Fibroblast of skin of back (primary cell): ENCODE results near the gene HOXA5.

Source experiments
- DNase-seq: peaks from one replicate; pipeline ENCODE4 v3.0.0-alpha.2; 2013

Gene HOXA5

DNA sequence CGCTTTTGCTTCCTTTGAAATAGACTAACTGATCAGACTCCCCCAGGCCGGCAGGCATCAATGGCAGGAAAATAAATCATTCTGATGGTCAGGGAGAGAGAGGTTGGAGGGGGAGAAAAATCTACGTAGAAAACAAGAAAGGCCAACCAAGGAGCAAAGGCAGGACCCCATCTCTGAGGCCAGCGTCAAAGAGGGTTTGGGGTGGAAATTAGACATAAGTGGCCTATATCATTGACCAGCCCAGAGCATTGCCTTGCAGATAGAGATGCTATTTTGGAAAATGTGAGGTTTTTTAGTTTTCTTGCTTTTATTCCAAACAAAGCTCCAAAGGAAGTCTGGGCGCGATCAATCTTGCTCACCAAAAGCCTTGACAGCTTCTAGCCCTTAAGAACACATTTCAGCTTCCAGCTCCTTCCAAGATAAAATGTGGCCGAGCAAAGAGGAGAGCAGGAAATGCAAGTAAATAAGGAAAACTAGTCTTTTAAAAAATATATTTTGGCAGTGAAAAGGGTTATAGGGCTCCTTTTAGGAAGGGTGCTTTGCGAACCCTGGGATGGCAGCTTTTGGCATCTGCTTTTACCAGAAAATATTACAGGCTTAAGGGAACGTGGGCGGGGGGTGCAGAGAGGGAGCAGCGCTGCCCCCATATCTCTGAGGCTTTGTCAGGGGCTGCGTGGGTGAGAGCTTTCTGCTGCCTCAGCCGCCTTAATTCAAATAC, 39.0 kb downstream of the HOXA5 start:
- no peak for DNase-seq

DNA sequence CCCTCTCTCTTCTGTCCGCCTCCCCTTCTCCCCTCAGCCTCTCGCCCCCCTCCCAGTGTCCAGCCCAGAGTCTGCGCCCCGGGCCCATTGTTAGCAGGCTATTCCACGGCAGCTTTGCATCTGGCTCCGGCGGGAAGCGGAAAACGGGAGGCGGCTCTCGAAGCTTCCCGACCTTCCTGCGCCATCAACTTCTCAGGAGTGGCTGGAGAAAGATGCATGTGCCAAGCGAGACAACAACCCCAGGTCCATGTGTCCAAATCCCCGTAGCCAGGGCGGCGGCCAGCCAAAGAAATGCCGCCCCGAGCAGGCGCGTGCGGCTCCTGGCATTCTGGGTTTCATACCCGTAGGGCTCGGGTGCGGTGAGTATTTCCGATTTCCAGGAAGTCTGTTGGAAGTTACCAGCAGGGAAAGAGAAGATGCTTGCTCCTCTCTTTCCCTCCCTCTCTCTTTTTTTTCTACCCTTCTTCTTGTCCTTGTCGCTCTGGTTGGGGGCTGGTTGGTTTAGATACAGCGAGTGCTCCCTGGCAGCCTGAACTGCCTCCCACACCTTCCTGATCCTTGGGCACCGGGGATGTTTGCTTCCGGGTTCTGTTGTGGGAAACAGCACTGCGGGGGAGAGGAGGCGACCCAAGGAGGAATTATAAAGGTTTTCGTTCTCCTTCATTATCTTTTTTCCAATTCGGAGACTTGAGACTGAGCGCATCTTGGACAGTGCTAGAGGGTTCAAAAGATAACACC, 39.8 kb downstream of the HOXA5 start:
- DNase-seq = no peak

DNA sequence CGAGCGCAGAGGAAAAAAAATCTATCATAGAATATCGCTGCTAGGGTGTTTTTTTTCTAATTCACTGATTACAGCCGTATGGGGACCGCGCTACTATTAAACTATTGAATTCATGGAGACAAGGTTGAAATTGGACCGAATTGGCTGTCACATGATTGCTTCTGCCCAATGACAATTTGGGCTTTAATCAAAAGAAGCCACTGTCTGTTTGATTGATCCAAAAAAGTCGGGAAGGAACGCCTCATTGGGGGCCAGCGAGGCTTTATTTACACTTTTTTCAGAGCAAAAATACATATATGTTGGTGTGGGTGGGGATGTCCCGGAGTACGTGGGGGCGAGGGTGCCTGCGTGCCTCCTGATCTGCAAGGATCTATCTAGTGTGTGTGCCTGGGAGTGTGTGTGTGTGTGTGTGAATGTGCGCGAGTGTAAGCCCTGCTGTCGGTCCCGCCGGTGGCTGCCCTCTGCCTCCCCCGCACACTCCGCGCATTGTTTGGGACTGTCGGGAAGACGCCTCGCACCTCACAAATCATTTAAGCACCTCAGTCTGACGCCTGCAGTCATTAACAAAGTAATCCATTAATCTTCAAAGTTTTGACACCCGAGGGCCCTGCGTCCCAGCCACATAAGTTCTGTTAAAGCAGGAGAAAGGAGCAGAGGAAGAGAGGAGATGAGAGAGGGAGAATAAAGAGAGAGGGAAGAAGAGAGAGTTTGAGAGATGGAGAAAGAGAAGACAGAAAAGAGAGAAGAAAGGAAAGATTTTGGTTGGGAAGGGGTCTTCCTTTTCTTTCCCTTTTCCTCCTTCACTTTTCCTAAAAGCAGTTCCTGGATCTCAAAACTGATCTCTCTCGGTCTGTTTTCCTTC, 40.7 kb downstream of the HOXA5 start, which contains the start of gene HOXA2:
Gene HOXA2, minus strand, starts transcription at position 103 of the 862 bp plus-strand sequence. CDS start 183 bp downstream, outside the sequence.
- DNase-seq = no peak

DNA sequence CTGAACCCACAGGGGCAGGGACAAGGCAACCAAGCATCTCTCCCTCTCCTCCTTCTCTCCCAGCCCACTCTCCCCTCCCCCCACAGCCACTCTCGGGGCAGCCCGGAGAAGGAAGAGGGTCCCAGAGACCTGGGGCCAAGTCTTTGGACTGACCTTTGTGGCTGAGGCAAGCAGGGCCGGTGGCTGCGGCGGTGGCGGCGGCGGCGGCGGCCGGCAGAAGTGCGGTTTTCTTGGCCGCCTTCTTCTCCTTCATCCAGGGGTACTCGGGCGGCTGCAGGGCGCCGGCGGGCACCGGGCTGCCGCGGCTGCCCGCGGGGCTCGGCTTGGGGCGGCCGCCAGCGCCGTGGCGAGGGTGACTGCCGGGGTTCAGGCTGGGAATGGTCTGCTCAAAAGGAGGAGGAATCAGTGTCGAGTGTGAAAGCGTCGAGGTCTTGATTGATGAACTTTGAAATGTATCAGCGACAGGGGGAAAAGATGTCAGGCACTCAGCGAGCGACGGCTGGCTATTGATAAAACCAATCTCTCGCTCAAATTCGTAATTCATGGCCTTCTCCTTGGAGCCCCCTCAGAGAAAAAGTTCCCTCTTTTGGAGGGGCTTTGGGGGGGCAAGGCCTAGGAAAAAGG, 41.4 kb downstream of the HOXA5 start:
- no peak for DNase-seq

DNA sequence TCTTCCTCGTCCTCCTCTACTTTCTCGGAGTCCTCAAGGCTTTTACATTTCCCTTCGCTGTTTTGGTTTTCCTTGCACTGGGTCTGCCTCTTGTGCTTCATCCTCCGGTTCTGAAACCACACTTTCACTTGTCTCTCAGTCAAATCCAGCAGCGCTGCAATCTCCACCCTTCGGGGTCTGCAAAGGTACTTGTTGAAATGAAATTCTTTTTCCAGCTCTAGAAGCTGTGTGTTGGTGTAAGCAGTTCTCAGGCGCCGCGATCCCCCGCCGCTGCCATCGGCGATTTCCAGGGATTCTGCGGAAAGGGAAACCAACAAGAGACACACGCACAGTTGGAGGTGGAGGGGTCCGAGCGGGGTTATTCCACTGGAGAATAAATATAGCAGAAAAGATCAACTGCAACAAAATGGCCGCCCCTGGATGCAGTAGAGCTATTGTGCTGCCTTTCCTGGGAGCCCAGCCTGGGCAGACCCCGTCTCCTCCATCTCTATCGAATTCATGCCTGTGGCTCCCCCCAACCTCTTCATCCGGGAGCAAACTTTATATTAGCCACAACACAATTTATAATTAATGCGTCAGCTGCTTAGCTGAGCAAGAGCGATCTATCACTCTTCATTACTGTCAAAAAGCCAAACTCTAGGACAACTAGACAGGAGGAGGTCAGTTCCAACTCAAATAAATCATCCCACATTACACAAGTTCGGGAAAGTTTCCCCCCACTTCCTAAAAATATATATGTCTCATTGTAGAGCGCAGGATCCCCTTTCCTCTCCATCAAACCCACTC, 42.1 kb downstream of the HOXA5 start:
- DNase-seq = no peak

DNA sequence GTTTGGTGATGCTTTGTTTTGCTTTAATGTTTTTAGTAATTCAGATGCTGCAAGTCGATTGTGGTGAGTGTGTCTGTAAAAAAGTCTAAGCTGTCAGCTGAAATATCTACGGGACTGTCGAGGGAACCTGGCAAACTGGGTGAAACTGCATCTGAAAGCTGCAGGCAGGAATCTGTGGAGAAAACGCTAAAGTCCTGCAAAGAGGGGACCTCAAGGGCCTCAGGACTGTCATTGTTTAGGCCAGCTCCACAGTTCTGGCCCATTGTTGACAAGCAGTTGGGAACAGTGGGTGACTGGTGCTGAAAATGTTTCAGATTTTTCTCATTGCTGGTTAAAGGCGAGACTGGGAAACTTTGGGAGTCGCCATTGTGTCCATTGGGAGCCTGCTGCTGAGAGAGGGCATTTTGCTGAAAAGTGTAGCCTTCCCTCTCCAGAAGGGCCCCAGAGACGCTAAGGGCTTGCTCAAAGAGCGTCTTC, 42.7 kb downstream of the HOXA5 start:
- DNase-seq = no peak

DNA sequence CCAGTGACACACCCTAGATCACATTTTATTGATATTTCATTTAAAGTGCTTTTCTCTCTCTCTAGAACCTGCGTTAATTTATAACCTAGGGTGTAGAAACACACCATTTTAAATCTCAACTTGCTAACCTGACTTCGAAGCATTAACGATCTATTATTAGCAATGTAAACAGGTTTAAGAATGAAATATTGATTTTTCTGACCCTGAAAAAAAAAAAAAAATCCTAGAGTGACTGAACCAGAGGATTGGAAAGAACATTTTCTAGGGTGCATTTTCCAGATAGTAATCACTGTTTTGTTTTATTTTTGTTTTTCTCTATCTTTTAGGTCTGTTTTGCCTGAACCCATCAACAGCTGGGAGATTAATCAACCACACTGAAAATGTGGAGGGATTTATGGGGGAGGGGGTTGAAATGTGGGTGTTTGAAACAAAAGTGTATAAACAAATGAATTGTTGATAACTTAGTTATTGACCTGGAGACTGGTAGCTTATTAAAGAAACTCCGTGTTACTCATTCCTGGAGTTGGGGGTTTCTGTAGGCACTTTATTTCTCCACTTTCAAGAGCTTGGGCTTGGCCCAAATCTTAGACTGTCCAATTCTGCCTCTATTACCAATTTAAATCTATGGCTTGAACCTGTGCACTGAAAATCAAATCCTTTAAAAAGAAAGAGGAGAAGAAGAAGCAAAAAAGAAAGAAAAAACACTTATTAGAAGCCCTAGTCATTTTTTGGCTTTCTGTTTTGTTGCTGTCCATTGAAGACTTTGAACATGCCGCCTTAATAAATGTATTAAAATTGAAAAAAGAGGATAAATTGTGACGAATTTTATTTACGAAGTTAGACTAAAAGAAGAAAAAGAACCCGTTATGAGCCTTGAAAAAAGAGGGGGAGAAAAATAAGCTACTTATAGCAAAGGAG, 43.8 kb downstream of the HOXA5 start:
- no peak for DNase-seq

DNA sequence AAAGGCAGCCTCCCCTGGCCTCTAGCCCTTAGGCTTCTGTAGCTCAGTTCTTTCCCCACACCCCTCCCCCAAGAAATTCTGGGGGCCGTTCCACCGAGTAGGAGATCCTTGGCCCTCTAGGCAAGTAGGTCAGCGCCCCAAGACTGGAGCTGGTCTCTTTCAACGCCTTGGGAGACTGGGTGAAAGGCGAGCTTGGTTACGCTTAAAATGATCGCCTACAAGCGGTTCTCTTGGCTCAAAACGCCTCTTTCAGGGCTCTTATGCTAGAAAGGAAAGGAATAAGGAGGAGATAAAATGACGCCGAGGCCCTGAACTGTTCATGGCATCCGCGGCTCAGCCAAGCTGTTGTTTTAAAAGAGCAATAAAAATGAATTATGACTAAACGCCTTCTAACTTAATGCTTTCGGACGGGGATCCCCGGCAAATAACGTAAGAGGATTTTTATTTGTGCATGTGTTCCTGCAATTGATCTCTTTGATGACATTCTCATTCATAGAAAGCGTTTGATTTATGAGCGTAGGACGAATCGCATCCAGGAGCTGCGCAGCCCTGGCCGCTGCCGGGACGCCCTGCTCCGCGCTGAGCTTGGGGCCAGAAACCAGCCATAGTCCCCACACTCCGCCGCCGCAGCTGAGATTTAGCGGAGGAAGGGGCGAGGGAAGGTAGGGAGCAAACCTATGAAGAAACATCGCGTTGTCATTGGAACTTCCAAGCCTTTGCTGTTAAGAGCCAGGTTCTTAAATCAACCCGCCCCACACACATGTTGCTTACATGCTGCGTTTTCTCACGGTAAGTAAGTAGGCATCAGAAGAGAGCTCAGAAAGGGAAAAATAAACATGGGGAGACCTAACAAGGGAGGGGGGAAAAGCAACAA, 44.7 kb downstream of the HOXA5 start:
- no peak for DNase-seq

DNA sequence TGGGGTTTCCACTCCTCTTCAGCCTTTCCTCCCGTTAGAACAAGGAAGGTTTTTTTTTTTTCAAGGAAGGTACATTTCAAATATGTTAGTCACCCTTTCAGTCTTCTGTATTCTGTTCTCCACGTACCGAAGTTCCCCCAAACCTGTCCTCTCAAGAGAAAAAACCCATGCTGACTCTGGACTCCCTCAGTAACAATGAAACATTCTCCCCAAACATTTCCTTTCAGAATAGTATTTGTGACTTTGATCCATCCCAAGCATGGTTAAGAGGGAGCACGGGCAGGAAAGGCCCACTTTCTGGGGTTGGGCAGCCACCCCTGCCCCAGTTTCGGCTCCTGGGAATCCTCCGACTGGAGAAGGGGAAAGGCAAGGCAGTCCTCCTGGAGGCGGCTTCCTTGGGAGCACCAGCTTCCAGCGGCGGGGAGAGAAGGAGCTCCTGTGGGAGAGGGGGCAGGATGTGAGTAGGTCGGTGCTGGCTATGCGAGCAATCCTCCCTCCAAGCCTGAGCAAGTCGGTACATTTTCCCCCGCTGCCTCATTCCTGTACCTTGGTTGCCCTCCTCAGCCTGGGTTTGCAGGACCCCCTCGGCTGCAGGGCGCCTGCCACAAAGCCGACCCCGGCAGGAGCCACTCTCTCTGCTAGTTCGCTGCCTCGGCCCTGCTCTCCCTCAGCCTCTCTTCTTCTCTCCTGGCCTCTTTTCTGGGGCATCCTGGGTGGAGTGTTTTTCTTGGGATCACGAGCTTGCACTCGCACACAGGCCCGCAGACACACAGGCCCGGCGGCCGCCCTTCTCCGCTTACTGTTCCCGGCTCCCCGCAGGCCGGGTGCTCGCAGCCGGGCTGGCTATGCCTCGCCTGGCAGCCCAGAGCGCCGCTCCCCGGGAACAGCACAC, 45.5 kb downstream of the HOXA5 start:
- no peak for DNase-seq

DNA sequence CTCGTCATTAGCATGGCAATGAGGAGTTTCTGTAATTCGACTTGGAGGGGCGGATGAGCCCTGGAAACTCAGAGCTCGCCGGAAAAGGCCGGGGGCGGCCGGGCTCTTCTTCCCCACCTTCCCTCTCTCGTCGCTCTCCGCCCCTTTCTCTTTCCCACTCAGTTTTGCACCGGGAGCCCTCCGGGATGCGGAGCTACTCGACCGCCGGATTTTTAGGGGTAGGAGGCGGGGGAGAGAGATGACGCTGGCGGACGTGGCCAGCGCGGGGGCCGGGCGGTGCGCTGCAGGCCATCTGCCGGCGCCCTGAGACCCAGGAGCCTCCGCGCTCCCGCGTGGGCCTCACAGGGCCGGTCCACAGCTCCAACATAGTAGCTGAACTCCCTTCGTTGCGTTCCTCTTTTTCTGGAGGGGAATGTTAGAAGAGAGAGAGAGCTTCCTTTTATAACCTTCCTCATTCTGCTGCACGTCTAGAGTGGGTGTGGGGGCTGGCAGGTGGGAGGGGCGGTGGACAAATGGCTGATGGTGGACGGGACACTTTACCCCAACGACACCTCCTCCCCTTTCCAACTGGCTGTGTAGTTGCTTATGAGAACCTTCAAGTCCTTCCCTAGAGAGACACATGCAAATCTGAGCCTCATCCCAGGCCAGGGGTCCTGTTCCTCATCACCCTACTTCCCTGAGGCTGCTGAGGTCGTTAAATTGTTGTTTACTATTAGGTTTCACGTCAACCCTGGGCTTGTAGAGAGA, 46.5 kb downstream of the HOXA5 start:
- DNase-seq = no peak

DNA sequence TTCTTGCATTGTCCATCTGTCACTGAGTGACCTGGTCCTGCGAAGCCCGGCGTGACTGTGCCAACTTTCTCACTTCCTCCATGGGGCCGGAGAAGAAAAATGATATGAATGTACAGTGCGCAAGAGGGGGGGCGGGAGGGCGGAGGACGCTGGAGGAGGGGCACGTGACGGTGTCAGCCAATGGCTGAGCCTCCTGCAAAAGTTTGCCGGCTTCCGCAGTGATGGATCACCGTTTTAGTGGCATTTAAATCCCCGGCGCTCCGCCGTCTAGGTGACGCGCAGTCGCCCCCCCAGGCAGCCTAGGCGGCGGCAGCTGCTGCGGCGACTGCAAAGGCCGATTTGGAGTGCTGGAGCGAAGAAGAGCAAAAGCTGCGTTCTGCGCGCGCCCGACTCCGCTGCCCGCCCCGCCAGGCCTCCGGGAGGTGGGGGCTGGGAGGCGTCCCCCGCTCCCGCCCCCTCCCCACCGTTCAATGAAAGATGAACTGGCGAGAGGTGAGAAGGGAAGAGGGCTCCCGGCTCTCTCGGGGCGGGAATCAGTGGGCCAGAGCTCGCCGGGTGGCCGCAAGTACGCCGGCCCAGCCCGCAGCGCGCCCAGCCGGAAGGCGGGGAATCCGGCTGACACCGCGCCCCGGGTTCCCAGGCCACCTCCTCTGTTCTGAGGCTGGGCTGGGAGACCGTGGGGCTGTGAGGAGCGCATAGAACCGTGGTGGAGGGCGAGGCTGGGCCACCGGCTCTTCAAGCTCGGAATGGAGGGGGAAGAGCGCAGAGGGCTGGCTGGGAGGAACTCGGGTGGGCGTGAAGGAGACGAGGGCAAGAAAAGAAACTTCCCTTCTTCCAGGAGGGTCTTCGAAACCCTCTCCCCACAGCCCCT, 47.3 kb downstream of the HOXA5 start, which contains the start of gene HOXA1:
Gene HOXA1, minus strand, starts transcription at position 104 of the 871 bp plus-strand sequence. Its CDS starts 88 bp downstream, at position 16.
- DNase-seq = peak; percentile 49

DNA sequence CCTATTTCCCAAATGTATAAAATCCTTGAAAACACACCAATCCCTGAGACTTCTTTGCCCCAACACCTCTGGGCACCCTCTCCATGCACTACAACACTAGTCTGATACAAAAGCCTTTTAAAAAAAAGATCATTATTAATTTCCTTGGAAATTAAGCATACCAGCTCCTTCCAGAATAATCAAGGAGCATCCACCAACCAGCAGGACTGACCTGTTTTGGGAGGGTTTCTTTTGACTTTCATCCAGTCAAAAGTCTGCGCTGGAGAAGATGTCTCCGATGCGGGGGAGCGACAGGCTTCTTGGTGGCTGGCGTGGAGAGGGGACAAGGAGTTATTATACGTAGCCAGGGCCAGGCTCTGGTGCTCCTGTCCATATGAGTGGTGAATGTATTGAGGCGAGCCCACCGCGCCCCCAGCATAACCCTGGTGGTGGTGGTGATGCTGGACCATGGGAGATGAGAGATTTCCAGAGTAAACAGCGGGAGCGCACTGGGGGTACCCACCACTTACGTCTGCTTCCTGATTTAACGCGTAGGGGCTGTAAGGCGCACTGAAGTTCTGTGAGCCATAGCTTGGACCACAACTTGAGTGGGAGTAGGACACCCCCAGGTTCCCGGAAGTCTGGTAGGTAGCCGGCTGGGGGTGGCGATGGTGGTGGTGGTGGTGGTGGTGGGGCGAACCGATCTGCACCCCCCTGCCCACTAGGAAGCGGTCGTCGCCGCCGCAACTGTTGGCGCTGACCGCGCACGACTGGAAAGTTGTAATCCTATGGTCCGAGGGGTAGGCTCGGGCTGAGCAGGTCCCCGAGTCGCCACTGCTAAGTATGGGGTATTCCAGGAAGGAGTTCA, 48.2 kb downstream of the HOXA5 start:
- no peak for DNase-seq

DNA sequence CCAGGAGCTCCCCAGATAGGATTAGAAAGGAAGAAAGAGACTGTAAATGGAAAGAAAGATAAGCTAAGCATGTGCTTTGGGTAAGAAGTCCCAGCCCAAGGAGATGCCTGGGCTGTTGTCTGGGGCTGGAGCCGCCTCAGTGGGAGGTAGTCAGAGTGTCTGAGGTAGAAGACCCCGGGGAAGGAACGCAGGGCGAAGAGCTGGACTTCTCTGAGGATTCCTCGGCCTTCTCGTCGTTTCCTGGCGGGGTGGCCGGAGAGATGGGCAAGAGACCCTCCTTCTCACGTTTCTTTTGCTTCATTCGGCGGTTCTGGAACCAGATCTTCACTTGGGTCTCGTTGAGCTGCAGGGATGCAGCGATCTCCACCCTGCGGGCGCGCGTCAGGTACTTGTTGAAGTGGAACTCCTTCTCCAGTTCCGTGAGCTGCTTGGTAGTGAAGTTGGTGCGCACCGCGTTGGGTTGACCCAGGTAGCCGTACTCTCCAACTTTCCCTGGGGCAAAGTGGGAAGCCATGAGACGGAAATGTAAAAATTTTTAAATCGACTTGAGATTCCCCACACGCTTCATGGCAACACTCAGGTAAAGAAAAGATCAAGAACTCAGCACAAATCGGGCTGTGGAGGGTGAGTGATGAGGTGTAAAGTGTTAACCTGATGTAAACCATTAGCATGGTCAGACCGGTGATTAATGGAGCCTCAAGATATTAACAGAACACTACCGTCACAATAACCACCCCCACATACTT, 49.0 kb downstream of the HOXA5 start:
- no peak for DNase-seq

DNA sequence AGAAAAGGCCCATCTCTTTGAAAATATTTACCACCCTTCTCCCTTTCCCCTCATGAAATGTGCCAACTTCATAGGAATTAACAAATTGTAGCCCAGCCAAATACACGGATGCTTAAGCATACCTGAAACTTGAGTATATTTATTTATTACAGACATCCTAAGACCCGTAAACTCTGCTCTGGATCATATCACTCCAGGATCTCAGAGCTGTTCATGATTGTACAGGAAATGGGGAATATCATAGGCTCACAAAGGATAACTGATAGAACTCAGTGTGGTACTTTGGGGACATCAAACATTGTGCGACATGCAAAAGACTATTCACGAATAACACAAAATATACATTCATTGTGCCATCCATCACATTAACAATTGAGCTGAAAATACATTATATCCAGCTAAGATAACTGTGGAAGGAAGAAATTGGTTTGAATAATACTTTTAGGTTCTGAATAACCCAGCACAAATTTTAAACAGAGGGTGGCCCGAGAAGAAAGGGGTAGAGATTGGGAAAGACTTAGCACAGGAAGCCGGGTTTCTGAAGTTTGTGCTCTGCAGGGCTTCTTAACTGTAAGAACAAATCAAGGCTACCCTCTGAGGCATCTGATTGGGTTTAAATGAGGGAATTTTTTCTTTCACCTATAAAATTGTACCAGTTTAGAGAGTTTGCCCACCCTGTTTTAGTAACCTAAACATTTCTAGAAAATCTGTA, 50.1 kb downstream of the HOXA5 start:
- DNase-seq = no peak
